Liver (tissue), 9 donors: Measurements from ENCODE around the gene AQP10. TPM values are rescaled to one million over a fixed set of nuclear protein-coding genes. Genes with fewer than 3 reads are reported as not detected.
"Not testable (repeated sequence)": the region's sequence is repeated elsewhere in the genome, so short reads cannot be mapped to it uniquely, and the experiment has no call there.

ENCODE experiments used
- DNase-seq: peaks from one replicate; pipeline ENCODE4 v3.0.0-alpha.2; 2017; ENCODE audit warnings: low spot score
- H3K27ac ChIP-seq, 2 donors: one replicate each; pipeline ENCODE4 v1.7.0; 2013; ENCODE audit warnings: inconsistent platforms in 2 of 2, low read length in 2 of 2, control low read depth in 1 of 2, low read depth in 1 of 2, mild to moderate bottlenecking in 1 of 2
- H3K27me3 ChIP-seq, 4 donors: one replicate each; pipeline versions ENCODE4 v1.6.1 to v1.7.0; 2013; ENCODE audit warnings: low read length in 3 of 4, inconsistent platforms in 1 of 4, mild to moderate bottlenecking in 1 of 4, moderate library complexity in 1 of 4; ENCODE audit not compliant: control insufficient read depth in 4 of 4, insufficient read depth in 4 of 4
- H3K36me3 ChIP-seq, 4 donors: one replicate each; pipeline versions ENCODE4 v1.6.1 to v1.7.0; 2013; ENCODE audit warnings: low read length in 3 of 4, mild to moderate bottlenecking in 3 of 4, low read depth in 1 of 4, moderate library complexity in 1 of 4; ENCODE audit not compliant: control insufficient read depth in 4 of 4, insufficient read depth in 3 of 4
- H3K4me1 ChIP-seq, 4 donors: one replicate each; pipeline versions ENCODE4 v1.6.1 to v1.7.0; 2013; ENCODE audit warnings: low read length in 3 of 4, mild to moderate bottlenecking in 3 of 4, moderate library complexity in 1 of 4; ENCODE audit not compliant: control insufficient read depth in 4 of 4, insufficient read depth in 4 of 4
- H3K4me3 ChIP-seq, 3 donors: one replicate each; pipeline versions ENCODE4 v1.6.1 to v1.7.0; 2013; ENCODE audit warnings: low read length in 3 of 3, control low read depth in 1 of 3, low read depth in 1 of 3, mild to moderate bottlenecking in 1 of 3
- H3K9ac ChIP-seq, 2 donors: one replicate each; pipeline ENCODE4 v1.7.0; 2013; ENCODE audit warnings: low read length in 2 of 2, mild to moderate bottlenecking in 2 of 2, moderate library complexity in 2 of 2, control low read depth in 1 of 2, low read depth in 1 of 2
- H3K9me3 ChIP-seq, 4 donors: one replicate each; pipeline versions ENCODE4 v1.6.1 to v1.7.0; 2013; ENCODE audit warnings: low read length in 3 of 4; ENCODE audit not compliant: control insufficient read depth in 4 of 4
- ATF3 ChIP-seq: IDR thresholded peaks from 2 replicates; pipeline ENCODE4 v1.6.1; 2016; ENCODE audit warnings: antibody characterized with exemption
- CTCF ChIP-seq: fragments of 150-350 bp; IDR thresholded peaks from 2 replicates; pipeline ENCODE4 v1.5.1; 2017; ENCODE audit warnings: improper control_type of control experiment, low read depth, low read length; ENCODE audit not compliant: missing input control
- EGR1 ChIP-seq, 2 donors: IDR thresholded peaks; 2 replicates each; pipeline ENCODE4 v1.6.1; 2016 to 2018; ENCODE audit warnings: antibody characterized with exemption in 2 of 2, low read depth in 2 of 2
- FOXA1 ChIP-seq: IDR thresholded peaks from 2 replicates; pipeline ENCODE4 v1.6.1; 2016; ENCODE audit warnings: antibody characterized with exemption
- FOXA2 ChIP-seq: IDR thresholded peaks from 2 replicates; pipeline ENCODE4 v1.6.1; 2016; ENCODE audit warnings: antibody characterized with exemption
- GABPA ChIP-seq, 2 donors: IDR thresholded peaks in 1 of 2; conservative IDR thresholded peaks in 1 of 2; 2 replicates each; pipeline ENCODE4 v1.6.1; 2016; ENCODE audit warnings: antibody characterized with exemption in 2 of 2, mild to moderate bottlenecking in 1 of 2, moderate library complexity in 1 of 2
- HNF4A ChIP-seq, 2 donors: conservative IDR thresholded peaks; 2 replicates each; pipeline ENCODE4 v1.6.1; 2016; ENCODE audit warnings: antibody characterized with exemption in 2 of 2, mild to moderate bottlenecking in 2 of 2
- HNF4G ChIP-seq: IDR thresholded peaks from 2 replicates; pipeline ENCODE4 v1.6.1; 2016; ENCODE audit warnings: antibody characterized with exemption
- JUND ChIP-seq, 2 donors: IDR thresholded peaks; 2 replicates each; pipeline ENCODE4 v1.6.1; 2016; ENCODE audit warnings: antibody characterized with exemption in 2 of 2
- MAX ChIP-seq: IDR thresholded peaks from 2 replicates; pipeline ENCODE4 v1.6.1; 2016; ENCODE audit warnings: antibody characterized with exemption
- NR2F2 ChIP-seq: IDR thresholded peaks from 2 replicates; pipeline ENCODE4 v1.6.1; 2016; ENCODE audit warnings: antibody characterized with exemption
- RAD21 ChIP-seq, 2 donors: IDR thresholded peaks; 2 replicates each; pipeline ENCODE4 v1.6.1; 2016; ENCODE audit warnings: antibody characterized with exemption in 2 of 2, mild to moderate bottlenecking in 2 of 2
- REST ChIP-seq: IDR thresholded peaks from 2 replicates; pipeline ENCODE4 v1.6.1; 2016; ENCODE audit warnings: antibody characterized with exemption, mild to moderate bottlenecking
- RXRA ChIP-seq, 2 donors: IDR thresholded peaks; 2 replicates each; pipeline ENCODE4 v1.6.1; 2017 to 2018; ENCODE audit warnings: antibody characterized with exemption in 2 of 2, mild to moderate bottlenecking in 1 of 2
- SP1 ChIP-seq: IDR thresholded peaks from 2 replicates; pipeline ENCODE4 v1.6.1; 2018; ENCODE audit warnings: antibody characterized with exemption, mild to moderate bottlenecking
- TAF1 ChIP-seq: conservative IDR thresholded peaks from 2 replicates; pipeline ENCODE4 v1.6.1; 2016; ENCODE audit warnings: antibody characterized with exemption, mild to moderate bottlenecking
- YY1 ChIP-seq: IDR thresholded peaks from 2 replicates; pipeline ENCODE4 v1.6.1; 2016; ENCODE audit warnings: antibody characterized with exemption, mild to moderate bottlenecking
- ZBTB33 ChIP-seq: IDR thresholded peaks from 2 replicates; pipeline ENCODE4 v1.6.1; 2016; ENCODE audit warnings: antibody characterized with exemption
- WGBS: extraction: QIAGEN DNeasy Blood & Tissue Kit; methylation state at CpG from one replicate; pipeline ENCODE4 v1.1.7; 2013; 5-methylcytosine and 5-hydroxymethylcytosine counted together
- polyA plus RNA-seq, 2 donors: library from polyadenylated mRNA; stranded (reverse) in 1 of 2; unstranded in 1 of 2; fragments of 200-250 nt in 1 of 2; fragments of >200 nt in 1 of 2; fragmentation: Nextera tagmentation in 1 of 2; extraction: Ambion mirVana in 1 of 2; gene quantifications; one replicate each; pipeline versions ENCODE4 v1.2.1 to v1.2.3, GENCODE V29; 2013 to 2015
- total RNA-seq, 2 donors: library from RNA; depleted of rRNA; stranded (reverse); fragments of >200 nt; gene quantifications; one replicate each; pipeline ENCODE4 v1.2.3, GENCODE V29; 2014
- donor health status: healthy.
- donor health status: healthy.
- donor health status: healthy.
- donor health status: healthy.
- donor health status: healthy.

The AQP10 gene
- total and polyA plus RNA-seq, 4 donors, result 0.14 TPM; not detected in 3

- no peak overlapping the region for H3K4me3 ChIP-seq
- H3K9ac ChIP-seq, result no peak overlapping the region
- H3K36me3 ChIP-seq, result no peaks in the 10 kb centered on the region
- H3K9me3 ChIP-seq, result no peaks in the 10 kb centered on the region
- DNase-seq, result no peak
- TF ChIP-seq YY1 (no peak), TAF1 (no peak), SP1 (no peak), NR2F2 (no peak), REST (no peak), ZBTB33 (no peak), HNF4G (no peak), CTCF (no peak), GABPA (IDR thresholded peaks at IDR 0.05 in 1 of 2, conservative IDR thresholded peaks at IDR 0.05 in 1 of 2) (no peak), FOXA1 (no peak), RAD21 (IDR thresholded peaks at IDR 0.05) (no peak), RXRA (IDR thresholded peaks at IDR 0.05) (no peak), JUND (IDR thresholded peaks at IDR 0.05) (no peak), HNF4A (conservative IDR thresholded peaks at IDR 0.05) (no peak), ATF3 (no peak), EGR1 (IDR thresholded peaks at IDR 0.05; ENCODE audit: low read depth in 2 of 2) (no peak), MAX (no peak), FOXA2 (no peak)
- no peaks in the 10 kb centered on the region for H3K27me3 ChIP-seq
- WGBS, result 69% methylated on average over 10 of the region's 10 CpGs
- H3K27ac ChIP-seq, result no peak overlapping the region
- no peaks in the 10 kb centered on the region for H3K4me1 ChIP-seq
Measured at GRCh38 chr1:154313066-154313356, 7.9 kb upstream of the AQP10 start.

- WGBS, result 84% methylated on average over 3 of the region's 3 CpGs
- not testable (repeated sequence) for H3K27me3 ChIP-seq, H3K4me1 ChIP-seq, H3K4me3 ChIP-seq, H3K27ac ChIP-seq, DNase-seq, H3K9ac ChIP-seq, H3K36me3 ChIP-seq, H3K9me3 ChIP-seq
Measured at GRCh38 chr1:154314226-154314625, 6.7 kb upstream of the AQP10 start.
